ENCODE data around the gene BABAM2. TPM values are rescaled to one million over a fixed set of nuclear protein-coding genes. Genes with fewer than 3 reads are reported as not detected.
"Not testable (repeated sequence)": the region's sequence is repeated elsewhere in the genome, so short reads cannot be mapped to it uniquely, and the experiment has no call there.

Gene BABAM2
- total and polyA plus RNA-seq, 2 experiments from 2014 or later: 35.2 to 46.1 TPM

GRCh38 chr2:28326881-28327505 lies 436.5 kb downstream of the BABAM2 start:
- Histone ChIP-seq H3K4me2 (ENCODE audit: unreplicated experiment) (no peak overlapping the region), H3K36me3 (ENCODE audit: low read depth) (no peaks in the 10 kb centered on the region), H3K9me3 (ENCODE audit: low read depth) (no peaks in the 10 kb centered on the region), H2AFZ (no peak overlapping the region), H3K27me3 (replicated peaks; ENCODE audit: insufficient read depth) (no peaks in the 10 kb centered on the region), H3K9me2 (ENCODE audit: insufficient read depth) (no peaks in the 10 kb centered on the region), H3K4me1 (ENCODE audit: insufficient read depth) (peaks cover 10% of the 10 kb centered on the region; the same call in 1 of the 2 replicates), H3K27ac (no peak overlapping the region), H3K79me2 (ENCODE audit: insufficient read depth) (no peaks in the 10 kb centered on the region), H4K20me1 (ENCODE audit: insufficient read depth) (no peaks in the 10 kb centered on the region), H3K9ac (no peak overlapping the region), H3F3A (ENCODE audit: insufficient read depth) (peaks cover 6% of the 10 kb centered on the region; the same call in 1 of the 2 replicates), H3K4me3 (no peak overlapping the region)
- DNase-seq: peak; percentile 32
- WGBS, 2 experiments (ENCODE audit: low coverage in 1 of 2, low lambda C conversion rate in 2 of 2, missing lambda C conversion rate in 2 of 2): 53 to 56% methylated on average over 6 of the region's 6 CpGs
- in situ Hi-C loops (cut with MboI): no loop called here
- no peak for TF ChIP-seq EZH2phosphoT487 (IDR thresholded peaks at IDR 0.05; ENCODE audit: insufficient read depth, low read depth)
- no peak for TF ChIP-seq EZH2 (IDR thresholded peaks at IDR 0.05; ENCODE audit: insufficient read depth, poor library complexity, severe bottlenecking)

GRCh38 chr2:28327581-28327955 lies 437.0 kb downstream of the BABAM2 start:
- Histone ChIP-seq H3K4me2 (ENCODE audit: unreplicated experiment) (no peak overlapping the region), H3K9me2 (ENCODE audit: insufficient read depth) (no peaks in the 10 kb centered on the region), H2AFZ (no peak overlapping the region), H3K79me2 (ENCODE audit: insufficient read depth) (no peaks in the 10 kb centered on the region), H3K27me3 (replicated peaks; ENCODE audit: insufficient read depth) (no peaks in the 10 kb centered on the region), H3K27ac (no peak overlapping the region), H3K36me3 (ENCODE audit: low read depth) (no peaks in the 10 kb centered on the region), H3K9me3 (ENCODE audit: low read depth) (no peaks in the 10 kb centered on the region), H3K9ac (no peak overlapping the region), H3K4me3 (no peak overlapping the region), H3K4me1 (ENCODE audit: insufficient read depth) (peaks cover 10% of the 10 kb centered on the region; the same call in 1 of the 2 replicates), H3F3A (ENCODE audit: insufficient read depth) (peaks cover 6% of the 10 kb centered on the region; the same call in 1 of the 2 replicates), H4K20me1 (ENCODE audit: insufficient read depth) (no peaks in the 10 kb centered on the region)
- no peak for DNase-seq
- TF ChIP-seq EZH2phosphoT487 (IDR thresholded peaks at IDR 0.05; ENCODE audit: insufficient read depth, low read depth) (no peak), EZH2 (IDR thresholded peaks at IDR 0.05; ENCODE audit: insufficient read depth, poor library complexity, severe bottlenecking) (no peak)
- 61 to 64% methylated on average over 7 of the region's 7 CpGs for WGBS, 2 experiments (ENCODE audit: low coverage in 1 of 2, low lambda C conversion rate in 2 of 2, missing lambda C conversion rate in 2 of 2)
- in situ Hi-C loops (cut with MboI): no loop called here

GRCh38 chr2:28327956-28328922 lies 437.7 kb downstream of the BABAM2 start:
- Histone ChIP-seq H3K9ac (no peak overlapping the region), H3K79me2 (ENCODE audit: insufficient read depth) (no peaks in the 10 kb centered on the region), H3F3A (ENCODE audit: insufficient read depth) (peaks cover 6% of the 10 kb centered on the region; the same call in 1 of the 2 replicates), H4K20me1 (ENCODE audit: insufficient read depth) (no peaks in the 10 kb centered on the region), H3K27ac (no peak overlapping the region), H3K4me1 (ENCODE audit: insufficient read depth) (peaks cover 10% of the 10 kb centered on the region; the same call in 1 of the 2 replicates), H3K27me3 (replicated peaks; ENCODE audit: insufficient read depth) (no peaks in the 10 kb centered on the region), H3K36me3 (ENCODE audit: low read depth) (no peaks in the 10 kb centered on the region), H3K4me3 (no peak overlapping the region), H3K9me3 (ENCODE audit: low read depth) (no peaks in the 10 kb centered on the region), H3K4me2 (ENCODE audit: unreplicated experiment) (no peak overlapping the region), H3K9me2 (ENCODE audit: insufficient read depth) (no peaks in the 10 kb centered on the region), H2AFZ (no peak overlapping the region)
- no peak for TF ChIP-seq EZH2phosphoT487 (IDR thresholded peaks at IDR 0.05; ENCODE audit: insufficient read depth, low read depth)
- TF ChIP-seq EZH2 (IDR thresholded peaks at IDR 0.05; ENCODE audit: insufficient read depth, poor library complexity, severe bottlenecking): no peak
- in situ Hi-C loops (cut with MboI): no loop called here
- WGBS, 2 experiments (ENCODE audit: low coverage in 1 of 2, low lambda C conversion rate in 2 of 2, missing lambda C conversion rate in 2 of 2): 28 to 29% methylated on average over 14 of the region's 14 CpGs
- peak; percentile 47 for DNase-seq

- Histone ChIP-seq H3K79me2 (ENCODE audit: insufficient read depth) (no peaks in the 10 kb centered on the region), H3K36me3 (ENCODE audit: low read depth) (no peaks in the 10 kb centered on the region), H4K20me1 (ENCODE audit: insufficient read depth) (no peaks in the 10 kb centered on the region), H3K9ac (no peak overlapping the region), H2AFZ (no peak overlapping the region), H3K9me3 (ENCODE audit: low read depth) (no peaks in the 10 kb centered on the region), H3K27me3 (replicated peaks; ENCODE audit: insufficient read depth) (no peaks in the 10 kb centered on the region), H3K4me3 (no peak overlapping the region), H3K4me1 (ENCODE audit: insufficient read depth) (peaks cover 10% of the 10 kb centered on the region; the same call in 1 of the 2 replicates), H3K4me2 (ENCODE audit: unreplicated experiment) (no peak overlapping the region), H3F3A (ENCODE audit: insufficient read depth) (peaks cover 6% of the 10 kb centered on the region; the same call in 1 of the 2 replicates), H3K9me2 (ENCODE audit: insufficient read depth) (no peaks in the 10 kb centered on the region), H3K27ac (no peak overlapping the region)
- TF ChIP-seq EZH2 (IDR thresholded peaks at IDR 0.05; ENCODE audit: insufficient read depth, poor library complexity, severe bottlenecking) (no peak), EZH2phosphoT487 (IDR thresholded peaks at IDR 0.05; ENCODE audit: insufficient read depth, low read depth) (no peak)
- WGBS, 2 experiments (ENCODE audit: low coverage in 1 of 2, low lambda C conversion rate in 2 of 2, missing lambda C conversion rate in 2 of 2): 94 to 96% methylated on average over 5 of the region's 5 CpGs
- DNase-seq: no peak
- in situ Hi-C loops (cut with MboI): no loop called here
Observed at GRCh38 chr2:28329184-28329583, 438.7 kb downstream of the BABAM2 start.

GRCh38 chr2:28330722-28331121 lies 440.2 kb downstream of the BABAM2 start:
- DNase-seq; H4K20me1 ChIP-seq (ENCODE audit: insufficient read depth); H3K36me3 ChIP-seq (ENCODE audit: low read depth); H3F3A ChIP-seq (ENCODE audit: insufficient read depth); H3K9me2 ChIP-seq (ENCODE audit: insufficient read depth); in situ Hi-C loops (cut with MboI); H3K27me3 ChIP-seq (replicated peaks; ENCODE audit: insufficient read depth); H3K27ac ChIP-seq; H3K79me2 ChIP-seq (ENCODE audit: insufficient read depth); H3K4me3 ChIP-seq; H3K9ac ChIP-seq; H3K9me3 ChIP-seq (ENCODE audit: low read depth); H2AFZ ChIP-seq; H3K4me2 ChIP-seq (ENCODE audit: unreplicated experiment): not testable (repeated sequence)
- peaks cover 10% of the 10 kb centered on the region; the same call in 1 of the 2 replicates for H3K4me1 ChIP-seq (ENCODE audit: insufficient read depth)
- WGBS, 2 experiments (ENCODE audit: low coverage in 1 of 2, low lambda C conversion rate in 2 of 2, missing lambda C conversion rate in 2 of 2): 76 to 79% methylated on average over 5 of the region's 5 CpGs

- H4K20me1 ChIP-seq (ENCODE audit: insufficient read depth); H3K27ac ChIP-seq; H3K4me3 ChIP-seq; H3K27me3 ChIP-seq (replicated peaks; ENCODE audit: insufficient read depth); H3K9ac ChIP-seq; H2AFZ ChIP-seq; H3F3A ChIP-seq (ENCODE audit: insufficient read depth); H3K9me2 ChIP-seq (ENCODE audit: insufficient read depth); H3K79me2 ChIP-seq (ENCODE audit: insufficient read depth); H3K4me2 ChIP-seq (ENCODE audit: unreplicated experiment); H3K36me3 ChIP-seq (ENCODE audit: low read depth); H3K9me3 ChIP-seq (ENCODE audit: low read depth); in situ Hi-C loops (cut with MboI); DNase-seq: not testable (repeated sequence)
- H3K4me1 ChIP-seq (ENCODE audit: insufficient read depth): peaks cover 10% of the 10 kb centered on the region; the same call in 1 of the 2 replicates
- WGBS, 2 experiments (ENCODE audit: low coverage in 1 of 2, low lambda C conversion rate in 2 of 2, missing lambda C conversion rate in 2 of 2): 100% methylated on average over 3 of the region's 3 CpGs
Observed at GRCh38 chr2:28331797-28332196, 441.3 kb downstream of the BABAM2 start.
